Activated T-cell treated with anti-CD3 and anti-CD28 coated beads, Interleukin-2, amount 50 U/mL, for 1 hour (primary cell): ENCODE data around the gene PTPN23.

ENCODE experiments used
- DNase-seq: peaks from one replicate; pipeline ENCODE4 v3.0.0-alpha.2; 2020

PTPN23 gene

GRCh38 chr3:47376393-47376792 lies 4.4 kb upstream of the PTPN23 start:
- no peak for DNase-seq

GRCh38 chr3:47377186-47377585 lies 3.6 kb upstream of the PTPN23 start:
- no peak for DNase-seq

GRCh38 chr3:47378869-47379268 lies 2.0 kb upstream of the PTPN23 start:
- DNase-seq = no peak

GRCh38 chr3:47379411-47379899 lies 1.4 kb upstream of the PTPN23 start:
- no peak for DNase-seq

GRCh38 chr3:47380026-47380600 lies 708 bp upstream of the PTPN23 start:
- no peak for DNase-seq

- DNase-seq = peak; percentile 70
These were observed 716 bp downstream of the PTPN23 start for GRCh38 chr3:47381317-47382157.

- no peak for DNase-seq
These were observed 3.6 kb downstream of the PTPN23 start for GRCh38 chr3:47384425-47384824.

GRCh38 chr3:47385007-47385406 lies 4.2 kb downstream of the PTPN23 start:
- DNase-seq = no peak

- no peak for DNase-seq
These were observed 5.0 kb downstream of the PTPN23 start for GRCh38 chr3:47385796-47386195.

- DNase-seq = no peak
These were observed 12.1 kb downstream of the PTPN23 start for GRCh38 chr3:47392933-47393332.

GRCh38 chr3:47394140-47394870 lies 13.5 kb downstream of the PTPN23 start:
- no peak for DNase-seq

GRCh38 chr3:47394881-47395280 lies 14.1 kb downstream of the PTPN23 start:
- no peak for DNase-seq

GRCh38 chr3:47398228-47398627 lies 17.4 kb downstream of the PTPN23 start:
- DNase-seq = no peak

GRCh38 chr3:47399016-47399415 lies 18.2 kb downstream of the PTPN23 start:
- DNase-seq = no peak

- DNase-seq = no peak
These were observed 18.9 kb downstream of the PTPN23 start for GRCh38 chr3:47399531-47400270.

GRCh38 chr3:47404431-47404876 lies 23.6 kb downstream of the PTPN23 start:
- no peak for DNase-seq

- no peak for DNase-seq
These were observed 24.4 kb downstream of the PTPN23 start for GRCh38 chr3:47404955-47405790.

- DNase-seq = no peak
These were observed 25.3 kb downstream of the PTPN23 start for GRCh38 chr3:47405820-47406761.

GRCh38 chr3:47406762-47407149 lies 25.9 kb downstream of the PTPN23 start:
- DNase-seq = no peak

- DNase-seq = no peak
These were observed 26.4 kb downstream of the PTPN23 start for GRCh38 chr3:47407237-47407636.
